Sigmoid colon (tissue), 7 donors: ENCODE data around the gene ACTR2. TPM values are rescaled to one million over a fixed set of nuclear protein-coding genes. Genes with fewer than 3 reads are reported as not detected.

Source experiments
- DNase-seq: peaks from one replicate; pipeline ENCODE4 v3.0.0-alpha.2; 2019
- H3K27ac ChIP-seq, 4 donors: fragments of 200-600 bp; sonication (generic); one replicate each; pipeline ENCODE4 v1.5.1; 2016 to 2019; ENCODE audit warnings: mild to moderate bottlenecking in 1 of 4
- H3K27me3 ChIP-seq, 3 donors: fragments of 200-600 bp; sonication (generic); one replicate each; pipeline ENCODE4 v1.5.1; 2019; ENCODE audit warnings: mild to moderate bottlenecking in 1 of 3
- H3K36me3 ChIP-seq, 4 donors: fragments of 200-600 bp; sonication (generic); one replicate each; pipeline ENCODE4 v1.5.1; 2016 to 2019
- H3K4me1 ChIP-seq, 4 donors: fragments of 200-600 bp; sonication (generic); one replicate each; pipeline ENCODE4 v1.5.1; 2017 to 2019
- H3K4me3 ChIP-seq, 4 donors: fragments of 200-600 bp; sonication (generic); one replicate each; pipeline ENCODE4 v1.5.1; 2017 to 2019; ENCODE audit warnings: mild to moderate bottlenecking in 2 of 4, moderate library complexity in 1 of 4
- H3K9me3 ChIP-seq, 4 donors: fragments of 200-600 bp in 3 of 4; sonication (generic) in 3 of 4; one replicate each; pipeline versions ENCODE4 v1.5.1 to v1.6.1; 2013 to 2019
- EP300 ChIP-seq, 4 donors: sonication (generic); formaldehyde crosslinking; IDR thresholded peaks; one replicate each; pipeline ENCODE4 v1.6.1; 2017; ENCODE audit warnings: antibody characterized with exemption in 4 of 4
- POLR2A ChIP-seq, 2 donors: fragments of 450-650 bp; IDR thresholded peaks; one replicate each; pipeline ENCODE4 v1.6.1; 2016; ENCODE audit warnings: antibody characterized with exemption in 2 of 2, mild to moderate bottlenecking in 2 of 2, moderate library complexity in 2 of 2
- POLR2AphosphoS5 ChIP-seq, 4 donors: sonication (generic); formaldehyde crosslinking; IDR thresholded peaks; one replicate each; pipeline ENCODE4 v1.6.1; 2017; ENCODE audit warnings: antibody characterized with exemption in 4 of 4
- WGBS, 2 donors: extraction: QIAGEN DNeasy Blood & Tissue Kit; methylation state at CpG; one replicate each; pipeline ENCODE4 v1.1.7; 2013; 5-methylcytosine and 5-hydroxymethylcytosine counted together
- intact Hi-C: fragments of 100-400 bp; cut with DNase I; formaldehyde crosslinking; loops from one replicate; pipeline ENCODE4 v1.15.1; 2023
- polyA plus RNA-seq, 3 donors: library from polyadenylated mRNA; stranded (reverse); fragments of 200-250 nt; gene quantifications; one replicate each; pipeline ENCODE4 v1.2.3, GENCODE V29; 2013
- total RNA-seq, 4 donors: library from RNA; depleted of rRNA; stranded (reverse); fragments of >200 nt; gene quantifications; one replicate each; pipeline ENCODE4 v1.1.0, GENCODE V29; 2016
- TF ChIP-seq, protein P1 (sequence below), 4 experiments: fragments of 450-650 bp in 3 of 4; fragments of 200-600 bp in 1 of 4; IDR thresholded peaks; one replicate each; pipeline ENCODE4 v1.5.1; 2016 to 2019; ENCODE audit warnings: antibody characterized with exemption in 4 of 4, mild to moderate bottlenecking in 3 of 4, moderate library complexity in 2 of 4
- donor health status: healthy with polysubstance abuse.
- donor health status: Bipolar disorder and iron deficiency.
- donor health status: healthy.

ACTR2 gene
- total and polyA plus RNA-seq, 7 donors: 70.9 to 171 (median 98.1) TPM

DNA sequence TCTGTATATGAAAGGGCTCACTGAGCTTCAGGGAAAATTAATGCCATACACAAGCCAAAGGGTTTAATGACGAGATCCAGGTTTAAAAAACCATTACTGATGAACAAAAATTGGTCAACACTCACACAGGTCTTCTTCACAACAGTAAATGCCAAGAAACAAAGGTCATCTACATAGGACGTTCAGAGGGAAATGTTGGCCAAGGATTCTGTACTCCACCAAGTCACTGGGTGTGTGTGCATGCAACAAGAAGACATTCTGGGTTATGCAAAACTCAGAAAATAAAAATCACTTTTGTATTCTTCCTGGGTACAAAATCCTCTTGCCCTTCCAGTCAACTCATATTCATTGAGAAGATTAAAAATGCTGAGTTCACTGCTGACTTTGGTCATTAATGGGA lies 78.3 kb downstream of the ACTR2 start:
- 76 to 88% methylated on average over 2 of the region's 2 CpGs for WGBS, 2 donors

DNA sequence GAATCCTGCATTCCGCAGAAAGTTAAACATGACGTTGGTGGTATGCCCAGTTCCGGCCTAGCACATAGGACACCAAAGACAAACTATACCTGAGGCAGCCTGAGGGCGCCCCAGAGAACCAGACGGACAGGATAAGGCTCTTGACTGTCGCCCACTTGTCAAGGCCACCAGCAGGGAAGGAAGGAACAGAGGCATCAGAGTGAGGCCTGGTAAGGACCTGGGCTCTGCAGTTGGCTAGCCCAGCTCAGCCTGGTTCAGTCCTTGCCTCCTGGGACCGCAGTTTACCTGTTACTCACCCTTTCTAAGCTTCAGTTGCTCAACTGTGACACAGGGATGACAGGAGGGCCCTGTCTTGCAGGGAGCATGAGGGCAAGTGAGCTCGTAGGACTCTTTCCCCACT lies 82.1 kb downstream of the ACTR2 start:
- WGBS, 2 donors: 82 to 87% methylated on average over 8 of the region's 8 CpGs
- Histone ChIP-seq H3K27ac (peak overlapping the region; percentile 30 to 60 (median 46)), H3K4me3 (no peak overlapping the region), H3K36me3 (peaks cover 0 to 32% (median 12%) of the 10 kb centered on the region in 4 donors), H3K4me1 (no peaks in the 10 kb centered on the region), H3K27me3 (no peaks in the 10 kb centered on the region), H3K9me3 (no peaks in the 10 kb centered on the region)
- intact Hi-C loops: no loop called here
- DNase-seq: no peak
- TF ChIP-seq POLR2AphosphoS5 (IDR thresholded peaks at IDR 0.05) (no peak), EP300 (IDR thresholded peaks at IDR 0.05) (no peak), POLR2A (IDR thresholded peaks at IDR 0.05) (no peak)
- TF ChIP-seq, protein P1, sequence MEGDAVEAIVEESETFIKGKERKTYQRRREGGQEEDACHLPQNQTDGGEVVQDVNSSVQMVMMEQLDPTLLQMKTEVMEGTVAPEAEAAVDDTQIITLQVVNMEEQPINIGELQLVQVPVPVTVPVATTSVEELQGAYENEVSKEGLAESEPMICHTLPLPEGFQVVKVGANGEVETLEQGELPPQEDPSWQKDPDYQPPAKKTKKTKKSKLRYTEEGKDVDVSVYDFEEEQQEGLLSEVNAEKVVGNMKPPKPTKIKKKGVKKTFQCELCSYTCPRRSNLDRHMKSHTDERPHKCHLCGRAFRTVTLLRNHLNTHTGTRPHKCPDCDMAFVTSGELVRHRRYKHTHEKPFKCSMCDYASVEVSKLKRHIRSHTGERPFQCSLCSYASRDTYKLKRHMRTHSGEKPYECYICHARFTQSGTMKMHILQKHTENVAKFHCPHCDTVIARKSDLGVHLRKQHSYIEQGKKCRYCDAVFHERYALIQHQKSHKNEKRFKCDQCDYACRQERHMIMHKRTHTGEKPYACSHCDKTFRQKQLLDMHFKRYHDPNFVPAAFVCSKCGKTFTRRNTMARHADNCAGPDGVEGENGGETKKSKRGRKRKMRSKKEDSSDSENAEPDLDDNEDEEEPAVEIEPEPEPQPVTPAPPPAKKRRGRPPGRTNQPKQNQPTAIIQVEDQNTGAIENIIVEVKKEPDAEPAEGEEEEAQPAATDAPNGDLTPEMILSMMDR (IDR thresholded peaks at IDR 0.05): no peak

More for the DNA sequence above, 78.3 kb downstream of the ACTR2 start:
- H3K27ac ChIP-seq: no peak overlapping the region
- peaks cover 0 to 14% (median 11%) of the 10 kb centered on the region in 4 donors for H3K4me1 ChIP-seq
- intact Hi-C loops: no loop called here
- H3K9me3 ChIP-seq: no peaks in the 10 kb centered on the region
- H3K27me3 ChIP-seq: no peaks in the 10 kb centered on the region
- H3K4me3 ChIP-seq: no peak overlapping the region
- DNase-seq: no peak
- no peaks in the 10 kb centered on the region for H3K36me3 ChIP-seq
- no peak for TF ChIP-seq POLR2AphosphoS5 (IDR thresholded peaks at IDR 0.05)
- TF ChIP-seq EP300 (IDR thresholded peaks at IDR 0.05): no peak
- no peak for TF ChIP-seq POLR2A (IDR thresholded peaks at IDR 0.05)
- TF ChIP-seq, protein P1 (IDR thresholded peaks at IDR 0.05): no peak

DNA sequence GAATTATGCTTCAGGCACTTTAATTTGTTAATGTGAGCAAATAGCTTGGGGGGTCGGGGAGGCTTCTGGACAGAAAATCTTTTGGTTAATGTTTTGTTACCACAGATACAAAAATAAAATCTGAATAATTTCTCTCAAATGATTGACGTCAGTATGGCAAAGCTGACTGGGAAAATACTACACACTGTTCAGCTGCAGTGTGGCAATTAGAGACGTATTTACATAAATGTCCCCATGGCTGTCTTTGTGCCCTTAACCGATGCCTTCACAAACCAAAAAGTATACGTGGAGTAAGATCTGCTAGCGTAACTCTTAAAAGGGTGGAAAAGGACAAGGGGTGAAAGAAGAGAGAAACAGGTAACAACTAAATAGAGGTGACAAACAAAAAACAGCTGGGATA lies 83.4 kb downstream of the ACTR2 start:
- no peak overlapping the region for H3K4me3 ChIP-seq
- H3K27ac ChIP-seq: peak overlapping the region in 3 of 4 donors; percentile 38 to 54 (median 43)
- no peaks in the 10 kb centered on the region for H3K9me3 ChIP-seq
- DNase-seq: no peak
- TF ChIP-seq, protein P1 (IDR thresholded peaks at IDR 0.05): no peak
- TF ChIP-seq POLR2AphosphoS5 (IDR thresholded peaks at IDR 0.05) (no peak), EP300 (IDR thresholded peaks at IDR 0.05) (no peak)
- 90 to 93% methylated on average over 6 of the region's 6 CpGs for WGBS, 2 donors
- H3K27me3 ChIP-seq: no peaks in the 10 kb centered on the region
- peaks cover 0 to 4% (median under 1%) of the 10 kb centered on the region in 4 donors for H3K4me1 ChIP-seq
- H3K36me3 ChIP-seq: peaks cover 0 to 42% (median 12%) of the 10 kb centered on the region in 4 donors
- intact Hi-C loops: no loop called here

DNA sequence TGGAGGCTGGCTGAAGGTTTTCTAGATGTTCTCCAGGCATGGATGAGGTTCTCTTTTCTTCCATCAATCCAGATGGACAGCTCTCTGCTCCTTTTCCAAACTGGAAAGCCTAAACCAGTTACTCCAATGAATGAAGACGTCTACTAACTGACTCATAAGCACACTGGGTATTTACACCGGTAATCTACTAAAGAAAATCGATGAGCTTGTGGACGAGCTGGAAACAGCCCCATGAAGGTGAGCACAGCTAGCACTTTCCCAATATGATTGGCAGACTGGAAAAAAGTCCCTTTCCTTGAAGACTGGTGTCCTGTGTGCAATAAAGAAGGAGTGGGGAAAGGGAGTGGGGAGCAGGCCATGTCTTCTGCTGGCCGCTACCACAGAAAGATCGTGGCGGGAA lies 84.0 kb downstream of the ACTR2 start:
- TF ChIP-seq, protein P1 (IDR thresholded peaks at IDR 0.05): no peak
- TF ChIP-seq POLR2AphosphoS5 (IDR thresholded peaks at IDR 0.05) (no peak), EP300 (IDR thresholded peaks at IDR 0.05) (no peak), POLR2A (IDR thresholded peaks at IDR 0.05) (no peak)
- DNase-seq: no peak
- peaks cover 0 to 4% (median 2%) of the 10 kb centered on the region in 4 donors for H3K4me1 ChIP-seq
- no peaks in the 10 kb centered on the region for H3K9me3 ChIP-seq
- intact Hi-C loops: no loop called here
- H3K27ac ChIP-seq: peak overlapping the region in 2 of 4 donors; percentile 29 to 43
- 95 to 96% methylated on average over 7 of the region's 7 CpGs for WGBS, 2 donors
- H3K27me3 ChIP-seq: no peaks in the 10 kb centered on the region
- no peak overlapping the region for H3K4me3 ChIP-seq
- H3K36me3 ChIP-seq: peaks cover 0 to 46% (median 12%) of the 10 kb centered on the region in 4 donors
